SW 1271 (cell line): ENCODE results near the gene SLC35G6.
"Not testable (repeated sequence)": the region's sequence is repeated elsewhere in the genome, so short reads cannot be mapped to it uniquely, and the experiment has no call there.

Experiments used
- DNase-seq, 2 experiments: peaks; one replicate each; lab custom pipeline; 2025; lab: John Stamatoyannopoulos, UW

SLC35G6 gene

GRCh38 chr17:7481275-7481674 lies at the start of gene SLC35G6:
SLC35G6 (plus strand) TSS chr17:7481446; CDS start chr17:7481517, 71 bp downstream.
- not testable (repeated sequence) for DNase-seq

GRCh38 chr17:7432296-7432695 lies 49.0 kb upstream of the SLC35G6 start:
- DNase-seq: no peak

GRCh38 chr17:7435676-7436555 lies 45.3 kb upstream of the SLC35G6 start:
- no peak for DNase-seq

- peak; percentile 31 to 74 for DNase-seq
Observed at GRCh38 chr17:7436556-7437368, 44.5 kb upstream of the SLC35G6 start.

GRCh38 chr17:7437369-7437863 lies 43.8 kb upstream of the SLC35G6 start:
- DNase-seq: no peak

GRCh38 chr17:7437950-7438614 lies 43.2 kb upstream of the SLC35G6 start:
- peak in 1 of 2 experiments; percentile 17 for DNase-seq

GRCh38 chr17:7438656-7439460 lies 42.4 kb upstream of the SLC35G6 start:
- no peak for DNase-seq

GRCh38 chr17:7439462-7440112 lies 41.7 kb upstream of the SLC35G6 start, which contains the start of gene FGF11:
FGF11 (plus strand) TSS chr17:7439512; CDS start chr17:7439621, 109 bp downstream.
- no peak for DNase-seq

GRCh38 chr17:7440113-7440833 lies 41.0 kb upstream of the SLC35G6 start:
- no peak for DNase-seq

GRCh38 chr17:7440834-7441195 lies 40.4 kb upstream of the SLC35G6 start:
- DNase-seq: no peak

GRCh38 chr17:7441266-7441665 lies 40.0 kb upstream of the SLC35G6 start:
- DNase-seq: no peak

- DNase-seq: no peak
Observed at GRCh38 chr17:7442142-7442541, 39.1 kb upstream of the SLC35G6 start.

- DNase-seq: no peak
Observed at GRCh38 chr17:7443499-7444485, 37.5 kb upstream of the SLC35G6 start.

- peak; percentile 81 to 82 for DNase-seq
Observed at GRCh38 chr17:7444682-7445618, 36.3 kb upstream of the SLC35G6 start, which contains the start of gene CHRNB1. CHRNB1 (plus strand) TSS chr17:7445061; CDS start chr17:7445128, 67 bp downstream.

GRCh38 chr17:7445619-7445968 lies 35.7 kb upstream of the SLC35G6 start:
- DNase-seq: peak; percentile 81 to 82

- no peak for DNase-seq
Observed at GRCh38 chr17:7448461-7448860, 32.8 kb upstream of the SLC35G6 start.

- DNase-seq: no peak
Observed at GRCh38 chr17:7459961-7460545, 21.2 kb upstream of the SLC35G6 start.
